Measurements from ENCODE around the gene NOCT. TPM values are rescaled to one million over a fixed set of nuclear protein-coding genes. Genes with fewer than 3 reads are reported as not detected.
"Not testable (repeated sequence)": the region's sequence is repeated elsewhere in the genome, so short reads cannot be mapped to it uniquely, and the experiment has no call there.

The NOCT gene
- total RNA-seq, 4 donors from 2014 or later = 2.3 to 7.4 (median 2.7) TPM; not detected in 1

DNA sequence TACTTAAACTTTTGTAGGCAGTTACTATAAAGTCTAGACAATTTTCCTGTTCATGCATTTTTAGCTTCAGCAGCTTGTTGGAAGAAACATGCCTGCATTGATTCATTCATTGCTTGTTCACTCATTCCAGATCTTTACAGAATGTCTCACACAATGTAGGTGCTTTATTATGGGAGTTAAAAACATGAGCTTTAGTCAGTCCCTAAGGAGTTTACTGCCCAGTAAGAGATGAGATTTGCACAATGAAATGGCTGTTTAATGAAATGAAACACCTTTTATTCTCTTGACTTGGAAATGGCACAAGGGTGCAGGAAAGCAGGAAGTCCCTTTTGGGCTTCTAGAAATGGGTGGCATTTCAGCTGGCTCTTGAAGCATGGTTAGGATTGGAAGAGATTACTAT, 2.9 kb downstream of the NOCT start:
- H3K36me3 ChIP-seq = no peaks in the 10 kb centered on the region
- intact Hi-C loops (cut with DNase I; ENCODE audit: low total_unique reads) = no loop called here

DNA sequence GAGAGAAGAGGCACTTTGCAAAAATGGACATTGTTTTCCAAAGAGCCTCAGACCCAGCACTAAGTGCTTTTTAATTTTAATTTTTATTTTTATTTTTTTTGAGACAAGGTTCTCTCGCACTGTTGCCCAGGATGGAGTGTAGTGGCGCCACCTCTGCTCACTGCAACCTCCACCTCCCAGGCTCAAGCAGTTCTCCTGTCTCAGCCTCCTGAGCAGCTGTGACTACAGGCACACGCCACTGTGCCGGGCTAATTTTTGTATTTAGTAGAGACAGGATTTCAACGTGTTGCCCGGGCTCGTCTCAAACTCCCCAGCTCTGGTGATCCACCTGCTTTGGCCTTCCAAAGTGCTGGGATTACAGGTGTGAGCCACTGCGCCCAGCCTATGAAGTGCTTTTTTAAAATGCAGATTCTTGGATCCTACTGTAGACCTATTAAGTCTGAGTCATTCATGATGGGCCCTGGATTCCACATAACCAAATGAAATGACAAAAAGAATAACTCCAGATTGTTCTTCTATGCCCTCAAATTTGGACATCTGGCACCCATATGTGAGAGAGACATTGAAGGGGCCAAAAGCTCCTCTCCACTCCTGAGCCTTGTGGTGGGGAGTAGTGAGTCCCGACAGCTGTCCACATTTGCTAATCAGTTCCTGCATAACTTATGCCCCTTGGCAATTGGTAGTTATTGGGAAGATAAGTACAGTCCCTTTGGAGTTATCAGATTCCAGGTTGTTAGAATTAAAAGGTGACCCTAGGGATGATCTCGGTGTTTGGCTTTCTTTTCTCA, 3.6 kb downstream of the NOCT start:
- H3K27me3 ChIP-seq = no peaks in the 10 kb centered on the region
- H3K9me3 ChIP-seq = no peaks in the 10 kb centered on the region
- TF ChIP-seq POLR2A (IDR thresholded peaks at IDR 0.05) = no peak
- TF ChIP-seq, protein P1, sequence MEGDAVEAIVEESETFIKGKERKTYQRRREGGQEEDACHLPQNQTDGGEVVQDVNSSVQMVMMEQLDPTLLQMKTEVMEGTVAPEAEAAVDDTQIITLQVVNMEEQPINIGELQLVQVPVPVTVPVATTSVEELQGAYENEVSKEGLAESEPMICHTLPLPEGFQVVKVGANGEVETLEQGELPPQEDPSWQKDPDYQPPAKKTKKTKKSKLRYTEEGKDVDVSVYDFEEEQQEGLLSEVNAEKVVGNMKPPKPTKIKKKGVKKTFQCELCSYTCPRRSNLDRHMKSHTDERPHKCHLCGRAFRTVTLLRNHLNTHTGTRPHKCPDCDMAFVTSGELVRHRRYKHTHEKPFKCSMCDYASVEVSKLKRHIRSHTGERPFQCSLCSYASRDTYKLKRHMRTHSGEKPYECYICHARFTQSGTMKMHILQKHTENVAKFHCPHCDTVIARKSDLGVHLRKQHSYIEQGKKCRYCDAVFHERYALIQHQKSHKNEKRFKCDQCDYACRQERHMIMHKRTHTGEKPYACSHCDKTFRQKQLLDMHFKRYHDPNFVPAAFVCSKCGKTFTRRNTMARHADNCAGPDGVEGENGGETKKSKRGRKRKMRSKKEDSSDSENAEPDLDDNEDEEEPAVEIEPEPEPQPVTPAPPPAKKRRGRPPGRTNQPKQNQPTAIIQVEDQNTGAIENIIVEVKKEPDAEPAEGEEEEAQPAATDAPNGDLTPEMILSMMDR (IDR thresholded peaks at IDR 0.05) = no peak
- no peak overlapping the region for H3K27ac ChIP-seq
- intact Hi-C loops (cut with DNase I; ENCODE audit: low total_unique reads) = no loop called here
- H3K4me1 ChIP-seq = no peaks in the 10 kb centered on the region
- H3K4me3 ChIP-seq = no peak overlapping the region
- no peak for DNase-seq
- no peaks in the 10 kb centered on the region for H3K36me3 ChIP-seq

More for the DNA sequence above, 2.9 kb downstream of the NOCT start:
- Histone ChIP-seq H3K9me3 (no peaks in the 10 kb centered on the region), H3K4me3 (no peak overlapping the region), H3K27ac (no peak overlapping the region), H3K27me3 (no peaks in the 10 kb centered on the region), H3K4me1 (no peaks in the 10 kb centered on the region)
- TF ChIP-seq, protein P1 (IDR thresholded peaks at IDR 0.05) = no peak
- TF ChIP-seq POLR2A (IDR thresholded peaks at IDR 0.05) = no peak
- DNase-seq = no peak

DNA sequence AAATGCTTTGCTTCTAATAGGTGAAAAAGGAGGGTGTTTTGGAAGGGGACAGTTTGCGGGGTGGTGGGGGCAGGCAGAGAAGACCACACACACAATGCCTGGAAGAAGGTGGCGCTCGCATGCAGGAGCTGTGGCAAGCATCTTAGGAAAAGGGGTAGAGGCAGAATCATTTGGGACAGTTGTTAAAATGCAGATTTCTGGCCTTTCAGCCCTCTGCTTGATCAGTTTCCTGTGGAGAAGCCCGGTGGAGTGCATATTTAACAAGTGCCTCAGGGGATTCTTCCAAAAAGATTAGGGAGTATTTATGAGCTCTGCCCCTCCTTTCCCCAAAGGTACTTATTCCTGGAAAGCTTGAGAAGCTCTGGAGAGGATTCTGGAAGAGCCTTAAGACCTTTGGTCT, 4.8 kb downstream of the NOCT start:
- intact Hi-C loops (cut with DNase I; ENCODE audit: low total_unique reads) = no loop called here

DNA sequence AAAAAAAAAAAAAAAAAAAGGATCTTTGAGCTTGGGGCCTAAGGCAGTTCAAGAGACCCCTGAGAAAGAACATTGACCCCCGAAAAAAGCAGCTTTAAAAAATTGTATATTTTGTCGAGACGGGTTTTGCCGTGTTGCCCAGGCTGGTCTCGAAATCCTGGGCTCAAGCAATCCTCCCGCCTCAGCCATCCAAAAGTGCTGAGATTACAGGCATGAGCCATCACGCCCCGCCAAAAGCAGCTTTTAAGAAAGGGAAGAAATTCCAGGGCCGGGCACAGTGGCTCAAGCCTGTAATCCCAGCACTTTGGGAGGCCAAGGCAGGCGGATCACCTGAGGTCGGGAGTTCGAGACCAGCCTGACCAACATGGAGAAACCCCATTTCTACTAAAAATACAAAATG, 5.5 kb downstream of the NOCT start:
- H3K9me3 ChIP-seq; H3K4me1 ChIP-seq; H3K4me3 ChIP-seq; DNase-seq; H3K27me3 ChIP-seq; H3K36me3 ChIP-seq; intact Hi-C loops (cut with DNase I; ENCODE audit: low total_unique reads); H3K27ac ChIP-seq: not testable (repeated sequence)

More for the DNA sequence above, 4.8 kb downstream of the NOCT start:
- Histone ChIP-seq H3K27me3 (no peaks in the 10 kb centered on the region), H3K4me1 (no peaks in the 10 kb centered on the region), H3K9me3 (no peaks in the 10 kb centered on the region), H3K27ac (no peak overlapping the region), H3K36me3 (no peaks in the 10 kb centered on the region), H3K4me3 (no peak overlapping the region)
- no peak for TF ChIP-seq POLR2A (IDR thresholded peaks at IDR 0.05)
- TF ChIP-seq, protein P1 (IDR thresholded peaks at IDR 0.05) = no peak
- no peak for DNase-seq

DNA sequence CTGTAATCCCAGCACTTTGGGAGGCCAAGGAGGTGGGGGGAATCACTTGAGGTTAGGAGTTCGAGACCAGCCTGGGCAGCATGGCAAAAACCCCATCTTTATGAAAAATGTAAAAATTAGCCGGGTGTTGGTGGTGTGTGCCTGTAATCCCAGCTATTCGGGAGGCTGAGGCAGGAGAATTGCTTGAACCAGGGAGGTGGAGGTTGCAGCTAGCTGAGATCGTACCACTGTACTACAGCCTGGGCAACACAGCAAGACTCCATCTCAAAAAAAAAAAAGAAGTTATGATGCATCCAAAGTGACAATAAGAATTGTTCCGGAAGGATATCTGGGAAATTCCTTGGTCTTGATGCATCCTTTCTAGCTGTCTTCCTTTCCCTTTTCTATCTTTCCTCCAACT, 7.3 kb downstream of the NOCT start:
- Histone ChIP-seq H3K4me1 (no peaks in the 10 kb centered on the region), H3K27ac (no peak overlapping the region), H3K9me3 (no peaks in the 10 kb centered on the region), H3K4me3 (no peak overlapping the region), H3K36me3 (no peaks in the 10 kb centered on the region), H3K27me3 (no peaks in the 10 kb centered on the region)
- no peak for DNase-seq
- TF ChIP-seq, protein P1 (IDR thresholded peaks at IDR 0.05) = no peak
- TF ChIP-seq POLR2A (IDR thresholded peaks at IDR 0.05) = no peak
- intact Hi-C loops (cut with DNase I; ENCODE audit: low total_unique reads) = no loop called here

All from uterus (tissue), 4 donors.